DMS79 (cell line): ENCODE measurements around the gene TMEM80.
"Not testable (repeated sequence)": the region's sequence is repeated elsewhere in the genome, so short reads cannot be mapped to it uniquely, and the experiment has no call there.

ENCODE experiments used
- DNase-seq: peaks from one replicate; lab custom pipeline; 2025; lab: John Stamatoyannopoulos, UW

TMEM80 gene

DNA sequence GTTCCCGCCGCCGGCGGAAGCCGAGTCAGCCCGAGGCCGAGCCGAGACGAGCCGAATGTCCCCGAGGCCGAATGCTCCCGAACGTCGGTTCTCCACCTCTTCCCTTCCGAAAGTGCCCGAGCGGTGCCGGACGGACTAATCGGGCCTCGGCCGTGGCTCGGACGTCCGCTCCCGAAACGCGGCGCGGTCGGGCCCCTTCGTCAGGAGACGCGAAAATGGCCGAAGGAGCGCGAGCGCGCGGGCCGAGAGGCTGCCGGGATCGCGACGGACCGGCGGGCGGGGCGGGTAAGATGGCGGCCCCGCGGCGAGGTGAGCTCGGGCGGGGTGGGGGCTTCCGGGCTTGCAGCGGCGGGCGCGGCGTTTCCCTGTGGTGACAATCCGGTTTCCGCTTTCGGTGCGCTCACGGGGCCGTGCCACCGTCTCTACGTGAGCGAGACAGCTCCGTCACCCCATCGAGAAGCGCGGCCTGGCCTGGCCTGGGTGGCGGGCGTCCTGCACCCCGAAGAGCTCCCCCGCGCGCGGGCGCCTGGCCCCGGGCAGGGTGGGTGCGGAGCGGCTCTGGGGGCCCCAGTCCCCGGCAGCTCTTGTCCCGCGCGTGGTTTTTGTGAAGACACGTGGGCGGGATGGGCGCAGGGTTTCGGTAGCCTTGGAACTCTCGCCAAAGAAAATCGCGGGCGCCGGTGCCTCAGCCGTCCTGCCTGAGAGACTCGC is at the start of gene TMEM80:
TSS of gene TMEM80 (plus strand) at position 279 of the 711 bp plus-strand sequence. CDS start at position 291, 12 bp downstream.
- DNase-seq, result peak; percentile 57

- DNase-seq, result no peak
Measured at GRCh38 chr11:646214-646613, 49.4 kb upstream of the TMEM80 start.

GRCh38 chr11:647672-648158 is 47.9 kb upstream of the TMEM80 start:
- DNase-seq, result not testable (repeated sequence)

GRCh38 chr11:650482-650881 is 45.1 kb upstream of the TMEM80 start:
- no peak for DNase-seq

- not testable (repeated sequence) for DNase-seq
Measured at GRCh38 chr11:653136-653535, 42.5 kb upstream of the TMEM80 start.

DNA sequence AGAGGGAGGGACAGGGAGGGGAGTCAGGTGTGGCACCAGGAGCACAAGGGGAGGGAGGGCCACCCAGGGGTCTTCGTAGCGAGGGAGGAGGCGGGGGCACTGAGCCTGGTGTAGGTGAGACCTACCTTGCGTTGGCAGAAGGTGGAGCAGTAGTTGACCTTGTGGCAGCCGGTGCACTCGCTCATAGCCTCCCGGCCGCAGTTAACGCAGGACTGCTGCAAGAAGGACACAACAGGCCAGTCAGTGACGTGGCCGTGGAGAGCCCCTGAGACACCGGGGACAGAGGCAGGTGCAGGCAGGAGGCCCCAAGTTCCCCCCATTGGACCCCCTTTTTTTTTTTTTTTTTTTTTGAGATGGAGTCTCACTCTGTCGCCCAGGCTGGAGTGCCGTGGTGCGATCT is 41.8 kb upstream of the TMEM80 start:
- no peak for DNase-seq

- DNase-seq, result not testable (repeated sequence)
Measured at GRCh38 chr11:654444-654843, 41.2 kb upstream of the TMEM80 start.

DNA sequence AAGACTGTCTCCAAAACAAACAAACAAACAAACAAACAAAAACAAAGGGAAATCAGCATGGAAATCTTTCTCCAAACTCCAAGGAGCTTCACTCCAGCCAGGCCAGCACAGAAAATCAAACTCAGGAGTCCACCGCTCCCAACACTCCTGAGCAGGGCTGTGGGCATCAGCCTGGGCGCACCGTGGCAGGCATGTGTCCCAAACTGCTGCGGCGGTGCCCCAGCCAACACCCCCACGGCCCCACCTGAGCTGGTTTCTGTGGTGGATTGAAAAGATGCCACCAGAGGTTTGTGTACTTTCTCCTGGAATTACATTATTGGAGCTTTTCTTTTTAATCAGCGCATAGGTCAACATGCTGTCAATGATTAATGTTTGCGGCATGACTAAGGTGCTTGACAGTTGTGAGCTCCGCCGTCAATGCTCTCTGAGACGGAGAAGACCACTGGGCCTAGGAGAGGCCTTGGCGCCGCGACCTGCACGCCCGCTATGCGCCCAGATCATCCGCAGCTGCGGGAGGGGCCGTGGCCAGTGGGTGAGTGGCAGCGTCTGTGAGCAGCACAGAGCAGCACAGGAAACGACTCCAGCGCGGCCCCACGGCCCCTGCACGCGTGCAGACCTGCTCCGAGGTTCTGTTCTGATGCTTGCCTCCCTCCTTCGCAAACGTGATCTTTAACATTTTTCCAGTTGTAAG is 40.4 kb upstream of the TMEM80 start:
- no peak for DNase-seq

DNA sequence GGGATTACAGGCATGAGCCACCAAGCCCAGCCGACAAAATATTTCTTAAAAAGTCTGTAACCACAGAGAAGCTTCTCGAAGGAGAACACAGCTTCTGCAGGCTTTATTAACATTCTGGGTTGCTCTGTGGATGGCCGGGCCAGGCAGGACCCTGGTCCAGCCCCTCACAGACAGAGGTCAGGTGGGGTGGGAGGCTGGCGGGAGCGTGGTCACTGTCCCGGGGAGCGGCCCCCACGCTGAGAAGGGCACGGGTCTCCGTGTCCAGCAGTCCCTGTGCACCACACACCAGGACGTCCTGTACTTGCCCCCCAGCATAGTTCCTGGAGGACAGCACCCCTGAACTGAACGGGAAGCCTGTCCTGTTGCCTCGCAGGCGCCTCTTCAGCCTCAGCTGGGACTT is 39.2 kb upstream of the TMEM80 start:
- DNase-seq, result no peak

GRCh38 chr11:656866-657265 is 38.8 kb upstream of the TMEM80 start:
- DNase-seq, result no peak

- no peak for DNase-seq
Measured at GRCh38 chr11:657691-658126, 37.9 kb upstream of the TMEM80 start.

GRCh38 chr11:659532-660085 is 36.0 kb upstream of the TMEM80 start:
- DNase-seq, result no peak

GRCh38 chr11:660281-660680 is 35.3 kb upstream of the TMEM80 start:
- DNase-seq, result no peak

DNA sequence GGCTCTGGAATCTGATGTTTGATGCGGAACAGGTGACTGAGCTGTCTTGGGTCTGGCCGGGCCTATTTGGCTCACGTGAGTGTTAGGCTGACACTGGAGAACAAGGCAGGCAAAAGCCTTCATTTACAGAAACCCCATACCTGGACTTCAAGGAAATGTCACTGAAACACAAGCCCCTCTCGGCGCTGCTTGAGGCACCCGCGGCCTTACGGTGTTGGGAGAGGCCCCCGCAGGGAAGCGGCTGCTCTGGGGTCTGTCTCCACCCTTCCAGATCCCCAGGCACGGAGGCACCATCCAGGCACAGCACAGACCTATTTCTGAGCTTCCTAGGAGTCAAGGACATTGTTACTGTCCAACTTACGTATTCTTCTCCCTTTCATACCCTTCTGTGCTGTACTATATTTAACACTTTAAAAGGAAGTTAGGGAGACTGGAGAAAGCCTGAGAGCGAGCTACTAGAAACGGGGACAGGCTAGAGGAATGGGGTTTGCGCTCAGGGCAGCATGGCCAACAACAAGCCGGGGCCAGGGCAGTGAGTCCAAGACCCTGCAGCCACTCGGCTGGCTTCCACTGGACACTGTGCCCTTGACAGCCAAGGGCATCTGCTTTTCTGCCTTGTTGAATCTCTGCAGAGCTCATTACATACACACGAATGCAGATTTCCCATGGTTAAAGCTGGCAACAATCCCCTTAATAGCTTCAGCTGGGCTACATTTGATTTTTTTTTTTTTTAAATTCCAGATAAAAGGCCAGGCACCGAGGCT is 34.8 kb upstream of the TMEM80 start:
- no peak for DNase-seq

DNA sequence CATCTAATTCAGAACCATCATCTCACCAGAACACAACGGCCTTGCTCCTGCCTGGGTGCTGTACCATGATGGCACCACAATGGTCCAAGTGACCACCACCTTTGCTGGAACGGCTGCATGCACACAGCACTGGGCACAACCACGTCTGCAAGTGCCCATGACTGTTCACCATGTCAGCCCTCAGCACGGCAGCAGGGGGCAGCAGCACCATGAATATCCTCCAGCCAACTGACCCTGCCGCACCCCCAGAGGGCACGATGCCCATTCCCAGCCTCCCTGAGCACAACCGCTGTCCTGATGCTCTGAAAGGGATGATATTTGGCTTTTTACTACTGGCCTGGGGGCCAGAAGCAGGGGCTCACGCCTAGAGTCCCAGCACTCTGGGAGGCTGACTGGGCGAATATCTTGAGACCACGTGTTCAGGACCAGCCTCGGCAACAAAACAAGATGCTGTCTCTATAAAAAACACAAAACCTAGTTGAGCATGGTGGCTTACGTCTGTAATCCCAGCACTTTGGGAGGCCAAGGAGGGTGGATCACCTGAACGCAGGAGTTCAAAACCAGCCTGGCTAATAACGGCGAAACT is 32.8 kb upstream of the TMEM80 start:
- no peak for DNase-seq

GRCh38 chr11:665062-665703 is 30.4 kb upstream of the TMEM80 start:
- no peak for DNase-seq

GRCh38 chr11:665704-666281 is 29.8 kb upstream of the TMEM80 start:
- no peak for DNase-seq

- DNase-seq, result no peak
Measured at GRCh38 chr11:673866-674265, 21.8 kb upstream of the TMEM80 start.

- no peak for DNase-seq
Measured at GRCh38 chr11:674406-674805, 21.2 kb upstream of the TMEM80 start.

DNA sequence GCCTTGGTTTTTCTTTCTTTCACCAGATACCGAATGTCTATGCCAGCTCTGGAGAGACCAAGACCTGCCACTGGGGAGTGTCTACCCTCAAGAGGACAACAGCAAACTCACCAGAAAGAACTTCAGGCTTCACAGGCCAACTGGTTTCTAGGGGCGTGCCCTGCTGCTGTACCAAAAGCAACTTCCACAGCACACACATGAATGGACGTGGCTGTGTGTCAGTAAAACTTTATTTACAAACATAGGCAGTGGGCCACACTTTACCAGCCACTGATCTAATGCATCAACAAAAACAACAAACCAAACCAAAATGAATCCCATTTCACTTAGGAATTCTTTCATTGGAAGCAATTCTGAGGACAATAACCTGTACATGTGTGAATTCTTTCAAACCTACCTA is 17.3 kb upstream of the TMEM80 start:
- DNase-seq, result no peak
